Tibial nerve (tissue), 4 donors: ENCODE measurements around the gene EVX2. TPM values are rescaled to one million over a fixed set of nuclear protein-coding genes. Genes with fewer than 3 reads are reported as not detected.

Source experiments
- DNase-seq, 2 donors: peaks; one replicate each; pipeline ENCODE4 v3.0.0-alpha.2; 2019; ENCODE audit warnings: low spot score in 2 of 2
- H3K27ac ChIP-seq, 4 donors: fragments of 200-600 bp; sonication (generic) in 3 of 4; one replicate each; pipeline ENCODE4 v1.5.1; 2017 to 2019; ENCODE audit warnings: mild to moderate bottlenecking in 1 of 4
- H3K27me3 ChIP-seq, 2 donors: fragments of 200-600 bp; sonication (generic) in 1 of 2; one replicate each; pipeline versions ENCODE4 v1.5.1 to v1.6.0; 2017 to 2019
- H3K36me3 ChIP-seq, 3 donors: fragments of 200-600 bp; sonication (generic); one replicate each; pipeline ENCODE4 v1.5.1; 2018 to 2019
- H3K4me1 ChIP-seq, 4 donors: fragments of 200-600 bp; sonication (generic) in 3 of 4; one replicate each; pipeline ENCODE4 v1.5.1; 2017 to 2019
- H3K4me3 ChIP-seq, 4 donors: fragments of 200-600 bp; sonication (generic) in 3 of 4; one replicate each; pipeline ENCODE4 v1.5.1; 2017 to 2019; ENCODE audit warnings: mild to moderate bottlenecking in 1 of 4, moderate library complexity in 1 of 4
- H3K9me3 ChIP-seq, 4 donors: fragments of 200-600 bp; sonication (generic) in 3 of 4; one replicate each; pipeline ENCODE4 v1.5.1; 2017 to 2019
- EP300 ChIP-seq, 2 donors: sonication (generic); formaldehyde crosslinking; IDR thresholded peaks; one replicate each; pipeline ENCODE4 v1.6.1; 2017; ENCODE audit warnings: antibody characterized with exemption in 2 of 2, mild to moderate bottlenecking in 1 of 2
- POLR2A ChIP-seq, 2 donors: fragments of 450-650 bp; IDR thresholded peaks; one replicate each; pipeline ENCODE4 v1.6.1; 2017; ENCODE audit warnings: antibody characterized with exemption in 2 of 2, mild to moderate bottlenecking in 2 of 2, moderate library complexity in 2 of 2
- WGBS, 2 donors: methylation state at CpG; one replicate each; pipeline ENCODE4 v1.1.5; 2018; 5-methylcytosine and 5-hydroxymethylcytosine counted together
- total RNA-seq, 4 donors: library from RNA; depleted of rRNA; stranded (reverse); fragments of >200 nt; gene quantifications; one replicate each; pipeline ENCODE4 v1.1.0, GENCODE V29; 2016
- TF ChIP-seq, protein P1 (sequence below), 5 experiments: fragments of 200-600 bp in 3 of 5; fragments of 450-650 bp in 2 of 5; sonication (generic) in 3 of 5; IDR thresholded peaks; one replicate each; pipeline ENCODE4 v1.5.1; 2016 to 2019; ENCODE audit warnings: antibody characterized with exemption in 5 of 5, mild to moderate bottlenecking in 3 of 5, moderate library complexity in 2 of 5

EVX2 gene
- total RNA-seq, 4 donors from 2014 or later = not detected

- H3K4me3 ChIP-seq = no peak overlapping the region
- no peaks in the 10 kb centered on the region for H3K36me3 ChIP-seq
- peaks cover 0 to 100% of the 10 kb centered on the region in 2 donors for H3K27me3 ChIP-seq
- no peak overlapping the region for H3K27ac ChIP-seq
- no peaks in the 10 kb centered on the region for H3K9me3 ChIP-seq
- TF ChIP-seq EP300 (IDR thresholded peaks at IDR 0.05) (no peak), POLR2A (IDR thresholded peaks at IDR 0.05) (no peak)
- TF ChIP-seq, protein P1, sequence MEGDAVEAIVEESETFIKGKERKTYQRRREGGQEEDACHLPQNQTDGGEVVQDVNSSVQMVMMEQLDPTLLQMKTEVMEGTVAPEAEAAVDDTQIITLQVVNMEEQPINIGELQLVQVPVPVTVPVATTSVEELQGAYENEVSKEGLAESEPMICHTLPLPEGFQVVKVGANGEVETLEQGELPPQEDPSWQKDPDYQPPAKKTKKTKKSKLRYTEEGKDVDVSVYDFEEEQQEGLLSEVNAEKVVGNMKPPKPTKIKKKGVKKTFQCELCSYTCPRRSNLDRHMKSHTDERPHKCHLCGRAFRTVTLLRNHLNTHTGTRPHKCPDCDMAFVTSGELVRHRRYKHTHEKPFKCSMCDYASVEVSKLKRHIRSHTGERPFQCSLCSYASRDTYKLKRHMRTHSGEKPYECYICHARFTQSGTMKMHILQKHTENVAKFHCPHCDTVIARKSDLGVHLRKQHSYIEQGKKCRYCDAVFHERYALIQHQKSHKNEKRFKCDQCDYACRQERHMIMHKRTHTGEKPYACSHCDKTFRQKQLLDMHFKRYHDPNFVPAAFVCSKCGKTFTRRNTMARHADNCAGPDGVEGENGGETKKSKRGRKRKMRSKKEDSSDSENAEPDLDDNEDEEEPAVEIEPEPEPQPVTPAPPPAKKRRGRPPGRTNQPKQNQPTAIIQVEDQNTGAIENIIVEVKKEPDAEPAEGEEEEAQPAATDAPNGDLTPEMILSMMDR (IDR thresholded peaks at IDR 0.05) = no peak
- no peak for DNase-seq
- H3K4me1 ChIP-seq = peaks cover 0 to 23% (median 0%) of the 10 kb centered on the region in 4 donors
- 37 to 39% methylated on average over 26 of the region's 26 CpGs for WGBS, 2 donors
These were observed 30.6 kb upstream of the EVX2 start for GRCh38 chr2:176114120-176114929.

DNA sequence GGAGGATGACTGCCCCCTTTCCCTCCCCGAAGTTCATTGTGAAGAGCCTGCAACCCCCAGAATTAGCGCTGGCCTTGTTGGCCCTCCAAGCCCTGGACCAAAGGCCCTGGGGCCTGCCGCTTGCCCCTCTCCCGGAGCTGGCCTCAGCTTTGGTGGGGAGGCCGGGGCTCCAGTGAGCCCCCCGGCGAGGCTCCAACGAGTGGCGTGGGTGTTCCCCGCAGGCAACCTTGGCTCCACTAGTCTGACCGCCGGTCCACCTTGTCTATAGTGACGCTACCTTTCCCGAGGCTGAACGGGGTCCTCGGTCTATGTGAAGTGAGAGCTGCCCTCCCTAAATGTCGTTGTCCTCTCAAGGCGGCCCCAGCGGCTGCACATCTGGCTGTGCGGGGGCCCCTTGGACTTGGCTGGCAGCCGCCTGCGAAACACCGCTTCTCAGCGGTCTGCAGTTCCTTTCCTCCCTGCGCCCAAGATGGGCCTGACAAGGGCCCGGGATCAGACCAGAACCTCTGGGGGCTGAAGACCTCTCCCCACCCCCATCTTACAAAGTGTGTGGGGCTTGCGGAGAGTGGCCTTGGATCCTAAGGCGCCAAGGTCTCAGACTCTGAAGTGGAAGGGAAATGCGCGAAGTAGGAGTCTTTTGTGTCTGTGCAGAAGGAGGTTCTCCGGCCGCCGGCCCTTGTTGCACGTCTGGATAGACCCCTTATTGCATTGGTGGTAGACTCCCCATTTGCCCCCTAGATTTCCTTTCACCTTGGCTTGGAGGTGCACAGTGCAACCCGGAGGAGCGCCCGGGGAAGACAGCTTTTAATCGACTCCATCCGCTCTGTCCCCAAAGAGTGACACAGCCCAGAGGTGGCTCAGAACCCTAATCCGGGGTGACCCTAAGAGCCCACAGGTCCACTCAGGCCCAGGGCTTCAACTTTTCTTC, 28.9 kb upstream of the EVX2 start:
- H3K27ac ChIP-seq = no peak overlapping the region
- TF ChIP-seq POLR2A (IDR thresholded peaks at IDR 0.05) = no peak
- no peak for TF ChIP-seq EP300 (IDR thresholded peaks at IDR 0.05)
- TF ChIP-seq, protein P1 (IDR thresholded peaks at IDR 0.05) = no peak
- H3K9me3 ChIP-seq = no peaks in the 10 kb centered on the region
- H3K4me1 ChIP-seq = peaks cover 0 to 36% (median 4%) of the 10 kb centered on the region in 4 donors
- peaks cover 0 to 99% of the 10 kb centered on the region in 2 donors for H3K27me3 ChIP-seq
- H3K36me3 ChIP-seq = no peaks in the 10 kb centered on the region
- H3K4me3 ChIP-seq = no peak overlapping the region
- 19 to 28% methylated on average over 24 to 39 of the region's 40 CpGs for WGBS, 2 donors
- no peak for DNase-seq

GRCh38 chr2:176111846-176112374, 28.1 kb upstream of the EVX2 start:
- H3K9me3 ChIP-seq = no peaks in the 10 kb centered on the region
- no peak overlapping the region for H3K27ac ChIP-seq
- no peak for DNase-seq
- H3K4me3 ChIP-seq = no peak overlapping the region
- no peak for TF ChIP-seq POLR2A (IDR thresholded peaks at IDR 0.05)
- TF ChIP-seq, protein P1 (IDR thresholded peaks at IDR 0.05) = no peak
- TF ChIP-seq EP300 (IDR thresholded peaks at IDR 0.05) = no peak
- WGBS, 2 donors = 8 to 10% methylated on average over 21 to 29 of the region's 29 CpGs
- H3K36me3 ChIP-seq = no peaks in the 10 kb centered on the region
- peaks cover 0 to 36% (median 4%) of the 10 kb centered on the region in 4 donors for H3K4me1 ChIP-seq
- H3K27me3 ChIP-seq = peaks cover 0 to 97% of the 10 kb centered on the region in 2 donors

GRCh38 chr2:176111309-176111663, 27.5 kb upstream of the EVX2 start:
- 5 to 7% methylated on average over 16 of the region's 16 CpGs for WGBS, 2 donors
- H3K27me3 ChIP-seq = peaks cover 0 to 97% of the 10 kb centered on the region in 2 donors
- peak in 1 of 2 donors; percentile 14 for TF ChIP-seq EP300 (IDR thresholded peaks at IDR 0.05)
- TF ChIP-seq, protein P1 (IDR thresholded peaks at IDR 0.05) = peak in 4 of 5 experiments; percentile 23 to 32 (median 26)
- TF ChIP-seq POLR2A (IDR thresholded peaks at IDR 0.05) = no peak
- H3K4me3 ChIP-seq = no peak overlapping the region
- H3K36me3 ChIP-seq = no peaks in the 10 kb centered on the region
- DNase-seq = peak in 1 of 2 donors; percentile 46
- no peak overlapping the region for H3K27ac ChIP-seq
- no peaks in the 10 kb centered on the region for H3K9me3 ChIP-seq
- H3K4me1 ChIP-seq = peaks cover 0 to 37% (median 4%) of the 10 kb centered on the region in 4 donors
